B cell (primary cell): ENCODE data around the gene GTSF1L. TPM values are rescaled to one million over a fixed set of nuclear protein-coding genes. Genes with fewer than 3 reads are reported as not detected.

ENCODE experiments used
- ATAC-seq: fragments of 200-7000 bp; cut with Tn5 transposase; one replicate; pipeline ENCODE4 v1.10.0; 2021; ENCODE audit warnings: low read depth, mild to moderate bottlenecking, moderate number of reproducible peaks, moderate library complexity
- CTCF ChIA-PET: fragments of 350-600 bp; sonication (Branson Sonifier 250); formaldehyde crosslinking; loops from one replicate; lab custom pipeline; 2021; ENCODE audit warnings: antibody characterized with exemption, inconsistent platforms; lab: Charles Lee
- POLR2A ChIA-PET: fragments of 350-600 bp; sonication (Branson Sonifier 250); formaldehyde crosslinking; loops from one replicate; lab custom pipeline; 2021; ENCODE audit warnings: antibody characterized with exemption; lab: Charles Lee
- DNase-seq: peaks from one replicate; pipeline ENCODE4 v3.0.0; 2013
- H2AFZ ChIP-seq: 2 replicates; pipeline ENCODE4 v1.6.1; 2012; ENCODE audit warnings: mild to moderate bottlenecking, low read depth, low read length; ENCODE audit not compliant: insufficient read depth, poor library complexity, severe bottlenecking
- H3K27ac ChIP-seq, 2 donors: 1 replicate in 1 of 2; 2 replicates in 1 of 2; pipeline ENCODE4 v1.5.1; 2012 to 2013; ENCODE audit warnings: low read length in 2 of 2, mild to moderate bottlenecking in 2 of 2, moderate library complexity in 1 of 2
- H3K27me3 ChIP-seq, 4 experiments: fragments of 200-600 bp in 1 of 4; sonication (generic) in 1 of 4; replicated peaks in 1 of 4; 1 replicate in 2 of 4; 2 replicates in 2 of 4; pipeline versions ENCODE4 v1.6.1 to v1.7.0; 2013 to 2016; ENCODE audit warnings: low read length in 3 of 4, mild to moderate bottlenecking in 2 of 4, mixed read lengths in 1 of 4, moderate library complexity in 1 of 4; ENCODE audit not compliant: insufficient read depth in 4 of 4, control insufficient read depth in 3 of 4; ENCODE audit errors: control extremely low read depth in 1 of 4
- H3K36me3 ChIP-seq, 2 experiments: replicated peaks in 1 of 2; 1 replicate in 1 of 2; 2 replicates in 1 of 2; pipeline versions ENCODE4 v1.6.1 to v1.7.1; 2013; ENCODE audit warnings: low read length in 1 of 2; ENCODE audit not compliant: insufficient read depth in 2 of 2, control insufficient read depth in 1 of 2; ENCODE audit errors: control extremely low read depth in 1 of 2, extremely low read depth in 1 of 2
- H3K4me1 ChIP-seq, 2 donors: fragments of 200-600 bp in 1 of 2; sonication (generic) in 1 of 2; 1 replicate in 1 of 2; 2 replicates in 1 of 2; pipeline versions ENCODE4 v1.5.1 to v1.6.1; 2013 to 2017; ENCODE audit warnings: low read length in 2 of 2; ENCODE audit not compliant: control insufficient read depth in 2 of 2, insufficient read depth in 2 of 2
- H3K4me2 ChIP-seq: replicated peaks from 2 replicates; pipeline ENCODE3; 2012; ENCODE audit warnings: mild to moderate bottlenecking, low read depth, low read length; ENCODE audit not compliant: poor library complexity, severe bottlenecking
- H3K4me3 ChIP-seq, 5 experiments: fragments of 200-600 bp in 1 of 5; sonication (generic) in 1 of 5; 1 replicate in 3 of 5; 2 replicates in 2 of 5; pipeline versions ENCODE4 v1.5.1 to v1.7.0; 2011 to 2016; ENCODE audit warnings: low read length in 4 of 5, mild to moderate bottlenecking in 4 of 5, low read depth in 2 of 5, control low read depth in 1 of 5, moderate library complexity in 1 of 5; ENCODE audit not compliant: insufficient read depth in 1 of 5; ENCODE audit errors: control extremely low read depth in 1 of 5, extremely low read depth in 1 of 5
- H3K79me2 ChIP-seq: fragments of 200-600 bp; sonication (generic); one replicate; pipeline ENCODE4 v1.6.0; 2016; ENCODE audit warnings: low read length; ENCODE audit not compliant: control insufficient read depth, insufficient read depth
- H3K9ac ChIP-seq: fragments of 200-600 bp; sonication (generic); 2 replicates; pipeline ENCODE4 v1.6.1; 2017; ENCODE audit warnings: mild to moderate bottlenecking, low read length, moderate library complexity
- H3K9me3 ChIP-seq, 3 donors: one replicate each; pipeline versions ENCODE4 v1.6.1 to v1.7.1; 2013; ENCODE audit warnings: low read length in 2 of 3; ENCODE audit not compliant: control insufficient read depth in 2 of 3, insufficient read depth in 1 of 3; ENCODE audit errors: control extremely low read depth in 1 of 3
- H4K20me1 ChIP-seq: 2 replicates; pipeline ENCODE4 v1.6.0; 2012; ENCODE audit warnings: mild to moderate bottlenecking, low read length; ENCODE audit not compliant: insufficient read depth, control insufficient read depth, poor library complexity, severe bottlenecking
- H3K27ac Mint-ChIP-seq: one replicate; pipeline ENCODE4 v1.8.0; 2021; ENCODE audit warnings: mixed read lengths
- H3K27me3 Mint-ChIP-seq: one replicate; pipeline ENCODE4 v1.8.0; 2021; ENCODE audit warnings: mixed read lengths
- H3K4me1 Mint-ChIP-seq: one replicate; pipeline ENCODE4 v1.8.0; 2021; ENCODE audit warnings: mixed read lengths
- H3K4me3 Mint-ChIP-seq: one replicate; pipeline ENCODE4 v1.8.0; 2021; ENCODE audit warnings: mixed read lengths
- H3K9me3 Mint-ChIP-seq: one replicate; pipeline ENCODE4 v1.8.0; 2022; ENCODE audit warnings: mixed read lengths; ENCODE audit not compliant: insufficient read depth
- EZH2 ChIP-seq: IDR thresholded peaks from 2 replicates; pipeline ENCODE4 v1.6.1; 2012; ENCODE audit warnings: borderline replicate concordance, low read depth, mild to moderate bottlenecking, moderate library complexity, low read length; ENCODE audit not compliant: insufficient read depth, poor library complexity, severe bottlenecking
- WGBS: methylation state at CpG from one replicate; pipeline ENCODE4 v1.1.5; 2013; ENCODE audit warnings: missing lambda C conversion rate; ENCODE audit not compliant: insufficient coverage; 5-methylcytosine and 5-hydroxymethylcytosine counted together
- intact Hi-C: fragments of 100-400 bp; cut with micrococcal nuclease; formaldehyde crosslinking; loops from one replicate; pipeline ENCODE4 v1.10.0; 2022
- polyA plus RNA-seq: library from polyadenylated mRNA; depleted of rRNA; stranded (reverse); fragments of >200 nt; gene quantifications from 2 replicates; pipeline ENCODE4 v1.2.3, GENCODE V29; 2012
- total RNA-seq, 2 donors: library from RNA; stranded (reverse); fragments of 120-200 nt in 1 of 2; gene quantifications; 1 replicate in 1 of 2; 2 replicates in 1 of 2; pipeline versions ENCODE4 v1.2.3 to v1.2.4, GENCODE V29; 2013 to 2022
- TF ChIP-seq, protein P1 (sequence below): fragments of 200-600 bp; IDR thresholded peaks from one replicate; pipeline ENCODE4 v1.8.0; 2022; ENCODE audit warnings: antibody characterized with exemption, mild to moderate bottlenecking

GTSF1L gene
- total and polyA plus RNA-seq, 2 donors (not counting 1 experiment from before 2014, with no cell fraction given) = 0.84 to 1.5 TPM

DNA sequence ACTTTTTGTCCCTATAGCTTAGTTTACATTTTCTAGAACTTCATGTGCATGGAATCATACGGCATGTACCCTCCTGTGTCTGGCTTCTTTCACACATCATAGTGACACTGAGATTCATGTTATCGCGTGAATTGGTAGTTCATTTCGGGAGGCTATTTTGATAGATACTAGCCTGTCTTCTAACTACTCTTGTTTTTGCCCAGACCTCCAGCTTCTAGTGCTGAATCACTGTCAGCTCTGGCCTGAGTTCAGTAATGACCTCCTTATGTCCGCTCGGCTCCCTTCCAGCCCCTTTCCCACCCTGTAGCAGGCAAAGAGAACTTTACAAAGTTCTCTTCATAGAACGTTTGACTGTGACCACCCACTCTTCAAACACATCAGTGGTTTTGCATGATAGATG lies 45.8 kb downstream of the GTSF1L start:
- Mint-ChIP-seq H3K27ac (peak overlapping the region; percentile 97), H3K4me1 (peaks cover 55% of the 10 kb centered on the region), H3K9me3 (no peaks in the 10 kb centered on the region), H3K27me3 (no peaks in the 10 kb centered on the region), H3K4me3 (peak overlapping the region; percentile 70)
- H3K79me2 ChIP-seq = peaks cover 26% of the 10 kb centered on the region
- ATAC-seq (no peak), DNase-seq (no peak)
- H3K36me3 ChIP-seq = peaks cover 0 to 6% of the 10 kb centered on the region in 2 experiments
- peak overlapping the region; percentile 58 for H2AFZ ChIP-seq
- intact Hi-C loops = no loop called here
- H3K9ac ChIP-seq = peak overlapping the region; percentile 67
- peaks cover 0 to 7% (median 0%) of the 10 kb centered on the region in 3 donors for H3K9me3 ChIP-seq
- no peaks in the 10 kb centered on the region for H4K20me1 ChIP-seq
- peak overlapping the region; percentile 98 to 99 for H3K27ac ChIP-seq
- H3K4me2 ChIP-seq = peak overlapping the region; percentile 85
- WGBS = 78% methylated on average over 4 of the region's 7 CpGs
- ChIA-PET CTCF (interaction anchor here (0.8 to 6.6 kb wide), 11 partner anchors 8 to 143 kb away, joined by 3 to 50 read pairs (median 5); partner anchors contain the start of gene IFT52), POLR2A (interaction anchor here (1.9 to 4.0 kb wide), 4 partner anchors 10 to 90 kb away, joined by 4 to 67 read pairs (median 12); partner anchors contain the start of genes IFT52 and MYBL2)
- H3K27me3 ChIP-seq = no peaks in the 10 kb centered on the region
- peak overlapping the region in 3 of 5 experiments; percentile 35 to 68 (median 46) for H3K4me3 ChIP-seq
- TF ChIP-seq, protein P1, sequence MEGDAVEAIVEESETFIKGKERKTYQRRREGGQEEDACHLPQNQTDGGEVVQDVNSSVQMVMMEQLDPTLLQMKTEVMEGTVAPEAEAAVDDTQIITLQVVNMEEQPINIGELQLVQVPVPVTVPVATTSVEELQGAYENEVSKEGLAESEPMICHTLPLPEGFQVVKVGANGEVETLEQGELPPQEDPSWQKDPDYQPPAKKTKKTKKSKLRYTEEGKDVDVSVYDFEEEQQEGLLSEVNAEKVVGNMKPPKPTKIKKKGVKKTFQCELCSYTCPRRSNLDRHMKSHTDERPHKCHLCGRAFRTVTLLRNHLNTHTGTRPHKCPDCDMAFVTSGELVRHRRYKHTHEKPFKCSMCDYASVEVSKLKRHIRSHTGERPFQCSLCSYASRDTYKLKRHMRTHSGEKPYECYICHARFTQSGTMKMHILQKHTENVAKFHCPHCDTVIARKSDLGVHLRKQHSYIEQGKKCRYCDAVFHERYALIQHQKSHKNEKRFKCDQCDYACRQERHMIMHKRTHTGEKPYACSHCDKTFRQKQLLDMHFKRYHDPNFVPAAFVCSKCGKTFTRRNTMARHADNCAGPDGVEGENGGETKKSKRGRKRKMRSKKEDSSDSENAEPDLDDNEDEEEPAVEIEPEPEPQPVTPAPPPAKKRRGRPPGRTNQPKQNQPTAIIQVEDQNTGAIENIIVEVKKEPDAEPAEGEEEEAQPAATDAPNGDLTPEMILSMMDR = no peak
- no peak for TF ChIP-seq EZH2
- H3K4me1 ChIP-seq = peaks cover 38 to 60% of the 10 kb centered on the region in 2 donors

DNA sequence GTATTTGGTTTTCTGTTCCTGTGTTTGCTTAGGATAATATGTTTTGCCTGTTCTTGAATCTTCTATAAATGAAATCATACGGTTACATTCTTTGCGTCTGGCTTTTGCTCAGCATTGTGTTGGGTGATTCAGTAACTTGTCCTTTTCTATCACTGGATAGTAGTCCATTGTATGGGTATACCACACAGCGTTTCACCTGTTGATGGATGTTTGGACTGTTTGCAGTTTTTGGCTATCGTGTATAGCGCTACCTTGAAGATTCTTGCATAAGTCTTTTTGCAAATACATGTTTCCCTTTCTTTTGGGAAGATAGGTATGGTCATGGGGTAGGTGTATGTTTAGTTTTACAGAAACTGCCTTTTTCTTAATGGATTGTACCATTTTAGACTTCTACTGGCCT lies 50.4 kb downstream of the GTSF1L start:
- WGBS = 92% methylated on average over 2 of the region's 5 CpGs
- POLR2A ChIA-PET = no interaction called here
- H3K4me1 ChIP-seq = peaks cover 20 to 31% of the 10 kb centered on the region in 2 donors
- H3K27me3 Mint-ChIP-seq = no peaks in the 10 kb centered on the region
- H3K9ac ChIP-seq = no peak overlapping the region
- no peaks in the 10 kb centered on the region for H3K27me3 ChIP-seq
- H3K9me3 ChIP-seq = peaks cover 0 to 5% (median 0%) of the 10 kb centered on the region in 3 donors
- CTCF ChIA-PET = no interaction called here
- TF ChIP-seq, protein P1 = no peak
- TF ChIP-seq EZH2 = no peak
- intact Hi-C loops = no loop called here
- H3K4me3 Mint-ChIP-seq = no peak overlapping the region
- no peak overlapping the region for H3K4me2 ChIP-seq
- peaks cover 34% of the 10 kb centered on the region for H3K79me2 ChIP-seq
- H3K27ac ChIP-seq = no peak overlapping the region
- no peak for DNase-seq
- H4K20me1 ChIP-seq = no peaks in the 10 kb centered on the region
- peaks cover 39% of the 10 kb centered on the region for H3K4me1 Mint-ChIP-seq
- ATAC-seq = no peak
- no peak overlapping the region for H3K4me3 ChIP-seq
- H3K36me3 ChIP-seq = peaks cover 4 to 18% of the 10 kb centered on the region in 2 experiments
- H3K27ac Mint-ChIP-seq = peak overlapping the region; percentile 51
- no peak overlapping the region for H2AFZ ChIP-seq
- H3K9me3 Mint-ChIP-seq = no peaks in the 10 kb centered on the region

Other genes with a start within 250 kb of the GTSF1L start
- 31.4 and 35.7 TPM in 2 replicates for gene L3MBTL1, start 219.3 kb downstream of the GTSF1L start, total RNA-seq
- 15.6 and 24.3 TPM in 2 replicates for gene L3MBTL1, start 219.3 kb downstream of the GTSF1L start, polyA plus RNA-seq
- gene SGK2, start 168.0 kb downstream of the GTSF1L start, total RNA-seq = 1.7 and 2.4 TPM in 2 replicates
- gene SGK2, start 168.0 kb downstream of the GTSF1L start, polyA plus RNA-seq = 1.4 and 1.5 TPM in 2 replicates
- gene IFT52, start 136.1 kb downstream of the GTSF1L start, total RNA-seq = 16.7 and 23.7 TPM in 2 replicates
- gene IFT52, start 136.1 kb downstream of the GTSF1L start, polyA plus RNA-seq = 18.4 and 19.0 TPM in 2 replicates
- gene MYBL2, start 59.9 kb downstream of the GTSF1L start, total RNA-seq = 35.8 and 37.9 TPM in 2 replicates
- gene MYBL2, start 59.9 kb downstream of the GTSF1L start, polyA plus RNA-seq = 2.7 and 5.2 TPM in 2 replicates
- 4.1 and 6.3 TPM in 2 replicates for gene TOX2, start 187.8 kb upstream of the GTSF1L start, total RNA-seq
- gene TOX2, start 187.8 kb upstream of the GTSF1L start, polyA plus RNA-seq = 1.2 and 2.3 TPM in 2 replicates